ENCODE results near the gene ZNF385D.

DNA sequence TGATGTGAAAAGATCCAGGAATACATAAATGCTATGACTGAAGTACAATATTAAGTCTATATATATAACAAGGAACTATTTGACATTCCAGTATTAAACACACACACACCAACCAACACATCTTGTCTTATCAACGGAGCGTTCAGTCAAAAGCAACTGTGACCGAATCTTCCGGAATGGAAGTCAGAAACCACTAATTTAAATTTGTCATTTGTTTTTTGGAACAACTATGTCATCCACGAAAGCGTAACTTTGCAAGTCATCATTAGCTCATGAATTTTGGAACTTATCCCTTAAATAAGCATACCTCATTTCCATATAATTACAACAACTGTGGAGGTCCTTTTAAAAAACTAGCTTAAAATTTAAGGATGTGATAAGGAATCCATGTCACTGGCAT lies 5.0 kb downstream of the ZNF385D start:
- TF ChIP-seq, protein P1, sequence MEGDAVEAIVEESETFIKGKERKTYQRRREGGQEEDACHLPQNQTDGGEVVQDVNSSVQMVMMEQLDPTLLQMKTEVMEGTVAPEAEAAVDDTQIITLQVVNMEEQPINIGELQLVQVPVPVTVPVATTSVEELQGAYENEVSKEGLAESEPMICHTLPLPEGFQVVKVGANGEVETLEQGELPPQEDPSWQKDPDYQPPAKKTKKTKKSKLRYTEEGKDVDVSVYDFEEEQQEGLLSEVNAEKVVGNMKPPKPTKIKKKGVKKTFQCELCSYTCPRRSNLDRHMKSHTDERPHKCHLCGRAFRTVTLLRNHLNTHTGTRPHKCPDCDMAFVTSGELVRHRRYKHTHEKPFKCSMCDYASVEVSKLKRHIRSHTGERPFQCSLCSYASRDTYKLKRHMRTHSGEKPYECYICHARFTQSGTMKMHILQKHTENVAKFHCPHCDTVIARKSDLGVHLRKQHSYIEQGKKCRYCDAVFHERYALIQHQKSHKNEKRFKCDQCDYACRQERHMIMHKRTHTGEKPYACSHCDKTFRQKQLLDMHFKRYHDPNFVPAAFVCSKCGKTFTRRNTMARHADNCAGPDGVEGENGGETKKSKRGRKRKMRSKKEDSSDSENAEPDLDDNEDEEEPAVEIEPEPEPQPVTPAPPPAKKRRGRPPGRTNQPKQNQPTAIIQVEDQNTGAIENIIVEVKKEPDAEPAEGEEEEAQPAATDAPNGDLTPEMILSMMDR (IDR thresholded peaks at IDR 0.05), result no peak
- no peak for TF ChIP-seq POLR2A (IDR thresholded peaks at IDR 0.05)
